ENCODE measurements around the gene LCORL.
"Not testable (repeated sequence)": the region's sequence is repeated elsewhere in the genome, so short reads cannot be mapped to it uniquely, and the experiment has no call there.

Gene LCORL

DNA sequence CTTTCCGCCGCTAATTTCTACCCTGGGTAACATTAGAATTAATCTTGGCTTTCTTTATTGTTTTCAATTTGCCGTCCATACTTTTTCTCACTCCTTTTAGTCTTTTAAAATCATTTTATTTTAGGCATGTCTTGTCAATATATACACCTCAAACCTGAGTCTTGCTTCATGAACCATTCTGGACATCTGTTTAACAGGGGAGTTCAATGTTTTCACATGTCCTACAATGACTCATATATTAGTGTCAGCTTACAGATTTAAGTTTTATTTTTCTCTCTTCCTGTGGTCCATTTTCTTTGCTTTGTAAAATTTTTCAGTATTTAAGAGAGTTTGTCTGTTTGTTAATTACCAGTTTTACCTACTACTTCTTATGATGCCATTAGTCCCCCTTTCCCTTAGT is 89.5 kb downstream of the LCORL start:
- no peak for DNase-seq (ENCODE audit: low spot score)

DNA sequence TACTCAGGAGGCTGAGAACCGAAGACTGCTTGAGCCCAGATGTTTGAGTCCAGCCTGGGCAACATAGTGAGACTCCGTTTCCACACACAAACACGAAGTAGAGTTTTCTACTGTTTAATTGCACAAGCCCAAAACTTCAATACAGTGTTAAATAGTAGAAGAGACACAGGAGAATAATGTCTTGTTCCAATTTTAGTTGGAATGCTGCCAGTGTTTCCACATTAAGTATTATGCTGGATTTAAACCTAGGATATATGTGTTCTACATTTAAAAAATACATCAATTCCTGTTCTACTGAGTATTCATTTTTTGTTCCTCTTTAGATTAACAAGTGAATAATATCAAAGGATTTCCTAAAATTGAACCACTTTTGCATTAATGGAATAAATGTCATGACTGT is 91.3 kb downstream of the LCORL start:
- no peak for DNase-seq (ENCODE audit: low spot score)

DNA sequence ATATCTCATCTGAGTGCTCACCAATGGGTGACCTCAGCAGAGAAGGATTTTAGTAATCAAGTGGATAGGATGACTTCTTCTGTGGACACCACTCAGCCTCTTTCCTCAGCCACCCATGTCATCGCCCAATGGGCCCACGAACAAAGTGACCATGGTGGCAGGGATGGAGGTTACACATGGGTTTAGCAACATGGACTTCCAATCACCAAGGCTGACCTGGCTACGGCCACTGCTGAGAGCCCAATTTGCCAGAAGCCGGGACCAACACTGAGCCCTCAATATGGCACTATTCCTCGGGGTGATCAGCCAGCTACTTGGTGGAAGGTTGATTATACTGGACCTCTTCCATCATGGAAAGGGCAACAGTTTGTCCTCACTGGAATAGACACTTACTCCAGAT is 97.4 kb downstream of the LCORL start:
- DNase-seq (ENCODE audit: low spot score) = no peak

DNA sequence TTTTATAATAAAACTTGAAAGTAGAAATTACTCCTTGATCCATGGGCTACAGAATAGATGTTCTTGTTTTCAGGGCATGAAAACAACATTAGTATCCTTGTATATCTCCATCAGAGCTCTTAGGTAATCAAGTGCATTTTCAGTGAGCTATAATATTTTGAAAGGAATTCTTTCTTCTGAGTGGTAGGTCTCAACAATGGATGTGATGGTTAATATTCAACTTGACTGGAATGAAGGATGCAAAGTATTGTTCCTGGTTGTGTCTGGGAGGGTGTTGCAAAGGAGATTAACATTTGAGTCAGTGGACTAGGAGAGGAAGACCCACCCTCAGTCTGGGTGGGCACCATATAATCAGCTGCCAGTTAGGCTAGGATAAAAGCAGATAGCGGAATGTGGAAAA is 100.1 kb downstream of the LCORL start:
- DNase-seq (ENCODE audit: low spot score) = no peak

DNA sequence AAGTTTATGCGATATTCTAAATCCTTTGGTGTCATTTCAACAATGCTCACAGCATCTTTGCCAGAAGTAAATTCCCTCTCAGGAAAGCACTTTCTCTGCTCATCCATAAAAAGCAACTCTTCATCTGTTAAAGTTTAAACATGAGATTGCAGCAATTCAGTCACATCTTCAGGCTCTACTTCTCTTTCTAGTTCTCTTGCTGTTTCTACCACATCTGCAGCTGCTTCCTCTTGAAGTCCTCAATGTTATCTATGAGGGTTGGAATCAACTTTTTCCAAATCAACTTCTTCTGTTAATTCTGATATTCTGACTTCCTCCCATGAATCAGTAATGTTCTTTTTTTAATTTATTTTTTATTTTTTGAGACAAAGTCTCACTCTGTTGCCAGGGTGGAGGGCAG is 100.9 kb downstream of the LCORL start:
- no peak for DNase-seq (ENCODE audit: low spot score)

DNA sequence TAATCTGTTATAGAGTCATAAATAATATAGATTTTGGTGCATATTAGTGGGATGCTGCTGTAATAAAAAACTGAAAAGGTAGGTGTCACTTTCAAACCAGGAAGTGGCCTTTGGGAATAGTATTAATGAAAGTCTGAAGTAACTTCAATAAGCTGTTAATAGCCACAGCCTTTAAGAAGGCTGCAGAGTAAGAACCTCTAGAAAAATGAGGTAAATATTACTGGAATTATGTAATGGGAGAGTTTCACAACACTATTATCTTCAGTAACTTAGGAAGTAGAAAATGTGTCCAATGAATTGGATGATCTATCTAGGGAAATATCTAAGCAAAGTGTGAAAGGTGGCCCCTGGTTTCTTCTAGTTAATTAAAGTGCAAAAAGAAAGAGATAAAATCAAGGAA is 106.1 kb downstream of the LCORL start:
- no peak for DNase-seq (ENCODE audit: low spot score)

DNA sequence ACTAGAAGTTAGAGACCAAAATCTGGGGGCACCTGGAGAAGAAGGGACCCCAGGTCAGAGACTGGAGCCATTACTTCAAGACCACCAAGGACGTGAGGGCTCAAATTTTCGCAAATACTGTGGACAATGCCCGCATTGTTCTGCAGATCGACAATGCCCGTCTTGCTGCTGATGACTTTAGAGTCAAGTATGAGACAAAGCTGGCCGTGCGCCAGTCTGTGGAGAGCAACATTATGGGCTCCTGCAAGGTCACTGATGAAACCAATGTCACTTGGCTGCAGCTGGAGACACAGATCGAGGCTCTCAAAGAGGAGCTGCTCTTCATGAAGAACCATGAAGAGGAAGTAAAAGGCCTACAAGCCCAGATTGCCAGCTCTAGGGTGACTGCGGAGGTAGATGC is 109.5 kb downstream of the LCORL start:
- no peak for DNase-seq (ENCODE audit: low spot score)

DNA sequence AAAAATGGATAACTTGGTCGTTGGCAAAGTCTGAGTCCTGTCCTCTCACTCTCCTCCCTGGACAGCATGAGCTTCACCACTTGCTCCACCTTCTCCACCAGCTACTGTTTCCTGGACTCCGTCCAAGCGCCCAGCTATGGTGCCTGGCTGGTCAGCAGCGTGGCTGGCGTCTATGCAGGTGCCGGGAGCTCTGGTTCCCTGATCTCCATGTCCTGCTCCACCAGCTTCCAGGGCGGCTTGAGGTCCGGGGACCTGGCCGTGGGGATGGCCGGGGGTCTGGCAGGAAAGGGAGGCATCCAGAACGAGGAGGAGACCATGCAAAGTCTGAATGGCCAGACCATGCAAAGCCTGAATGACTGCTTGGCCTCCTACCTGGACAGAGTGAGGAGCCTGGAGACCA is 109.9 kb downstream of the LCORL start:
- no peak for DNase-seq (ENCODE audit: low spot score)

DNA sequence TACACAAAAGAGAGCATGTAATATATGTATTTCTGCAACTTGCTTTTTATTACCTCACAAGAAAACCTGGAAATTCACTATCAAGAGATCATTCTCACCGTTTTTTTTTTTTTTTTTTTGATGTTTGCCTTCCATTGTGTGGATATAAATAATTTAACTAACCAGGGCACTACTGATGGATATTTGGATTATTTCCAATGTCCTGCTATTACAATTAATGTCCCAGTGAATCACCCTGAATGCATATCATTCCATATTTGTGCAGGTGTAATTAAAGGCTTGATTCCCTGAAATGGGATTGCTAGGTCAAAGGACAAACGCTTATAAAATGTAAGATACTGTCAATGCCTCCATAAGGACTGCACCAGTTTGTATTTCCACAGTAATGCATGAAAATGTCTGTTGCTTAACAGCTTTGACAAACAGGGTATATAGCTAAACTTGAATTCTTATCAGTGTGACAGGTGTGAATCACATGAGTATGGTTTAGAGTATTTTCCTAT is 123.0 kb downstream of the LCORL start:
- no peak for DNase-seq (ENCODE audit: low spot score)

DNA sequence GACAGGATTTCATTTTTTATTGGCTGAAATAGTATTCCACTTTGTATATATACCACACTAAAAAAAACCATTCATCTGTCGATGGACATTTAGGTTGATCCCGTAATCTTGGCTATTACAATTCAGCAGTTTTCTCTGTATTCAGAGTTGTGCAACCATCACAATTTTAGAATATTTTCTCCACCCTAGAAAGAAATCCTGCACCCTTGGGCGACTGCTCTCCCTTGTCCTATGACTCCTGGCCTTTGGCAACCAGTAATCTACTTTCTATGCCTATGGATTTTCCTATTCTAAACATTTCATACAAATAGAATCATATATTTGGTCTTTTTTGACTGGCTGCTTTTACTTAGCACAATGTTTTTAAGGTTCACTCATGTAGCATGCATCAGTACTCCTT is 126.1 kb downstream of the LCORL start:
- no peak for DNase-seq (ENCODE audit: low spot score)

DNA sequence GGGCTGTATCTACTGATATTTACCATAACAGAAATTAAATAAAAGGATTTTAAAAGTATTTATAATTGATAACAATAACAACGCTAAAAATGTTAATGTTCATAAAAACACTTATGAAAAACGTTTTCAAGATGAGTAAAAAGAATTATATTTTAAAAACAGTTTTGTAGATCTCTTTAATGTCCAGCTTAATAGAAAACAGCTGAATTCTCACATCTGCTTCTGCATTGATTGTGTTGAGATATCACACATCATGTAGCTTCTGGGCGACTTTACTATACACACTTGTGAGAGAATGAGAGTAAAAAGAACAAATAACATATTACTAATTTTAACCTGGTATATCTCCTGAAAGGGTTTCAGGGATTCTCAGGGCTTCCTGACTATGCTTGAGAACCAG is 127.1 kb downstream of the LCORL start:
- no peak for DNase-seq (ENCODE audit: low spot score)

DNA sequence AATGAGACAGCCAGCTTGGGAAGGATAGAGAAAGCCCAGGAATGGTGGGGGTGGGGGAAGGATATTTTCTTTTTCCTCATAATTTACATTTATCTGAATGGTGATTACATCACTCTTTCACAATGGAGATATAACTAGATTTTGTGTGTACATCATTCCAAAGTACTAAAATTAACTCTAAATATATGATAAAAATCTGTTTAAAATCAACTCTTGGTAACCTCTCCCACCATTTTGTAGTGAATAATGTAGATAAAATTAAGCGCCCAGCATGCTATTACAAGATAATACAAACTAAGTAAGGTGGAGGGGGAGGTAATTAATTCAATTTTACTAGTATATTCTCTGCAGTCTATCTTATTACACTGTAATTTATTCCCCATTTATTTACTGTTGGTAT is 131.9 kb downstream of the LCORL start:
- DNase-seq (ENCODE audit: low spot score) = no peak

DNA sequence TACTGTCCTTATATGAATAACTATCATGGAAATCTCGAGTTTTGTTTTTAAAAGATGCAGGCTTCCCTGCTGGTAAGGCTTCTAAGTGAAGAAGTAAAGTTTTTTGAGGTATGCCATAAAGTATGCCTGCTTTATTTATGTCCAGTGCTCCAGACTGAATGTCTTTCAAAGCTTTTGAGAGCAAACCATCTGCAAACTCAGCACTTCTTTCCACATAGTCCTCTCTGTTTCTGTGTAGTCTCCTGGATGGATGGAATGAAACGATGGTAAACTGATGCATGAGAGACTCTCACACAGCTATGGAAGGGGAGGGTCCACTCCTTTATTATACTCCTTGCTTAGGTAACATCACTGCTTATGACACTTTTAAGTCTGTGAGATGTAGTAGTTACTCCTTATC is 137.0 kb downstream of the LCORL start:
- no peak for DNase-seq (ENCODE audit: low spot score)

DNA sequence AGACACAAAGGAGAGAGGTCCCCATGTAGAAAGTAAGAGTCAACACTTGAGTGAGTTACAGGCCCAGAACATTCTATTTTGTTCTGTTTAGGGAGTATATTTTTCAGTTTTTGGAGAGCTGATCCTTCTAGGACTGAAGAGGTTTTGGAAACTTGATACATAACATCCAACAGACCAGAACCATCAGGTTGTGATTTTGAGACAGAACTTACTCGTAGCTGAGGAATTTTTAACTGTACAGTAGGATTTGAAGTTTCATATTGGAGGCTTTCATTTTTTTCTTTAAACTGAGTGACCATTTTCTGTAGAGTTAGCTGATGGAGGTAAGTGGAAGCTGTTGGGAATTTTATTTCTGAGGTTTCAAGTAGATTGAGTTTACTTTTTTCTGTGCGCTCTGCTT is 137.5 kb downstream of the LCORL start:
- no peak for DNase-seq (ENCODE audit: low spot score)

DNA sequence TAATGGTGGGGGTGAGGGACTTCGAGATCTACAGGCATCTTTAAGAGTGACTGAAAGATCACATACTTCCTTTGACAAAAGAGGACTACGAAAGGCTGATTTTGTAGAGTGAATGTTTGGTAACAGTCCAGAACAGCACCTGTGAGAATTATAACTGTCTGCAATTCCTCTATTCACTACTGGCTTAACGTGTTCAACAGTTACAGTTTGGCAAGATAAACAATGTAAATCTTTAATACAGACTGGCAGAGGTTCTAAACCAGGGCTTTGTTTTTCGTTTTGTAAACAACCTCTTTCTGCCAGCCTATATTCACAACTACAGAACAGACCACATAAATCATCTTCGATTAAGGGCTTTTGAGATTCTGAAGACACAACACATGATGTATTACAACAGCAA is 143.9 kb downstream of the LCORL start:
- DNase-seq (ENCODE audit: low spot score) = no peak

DNA sequence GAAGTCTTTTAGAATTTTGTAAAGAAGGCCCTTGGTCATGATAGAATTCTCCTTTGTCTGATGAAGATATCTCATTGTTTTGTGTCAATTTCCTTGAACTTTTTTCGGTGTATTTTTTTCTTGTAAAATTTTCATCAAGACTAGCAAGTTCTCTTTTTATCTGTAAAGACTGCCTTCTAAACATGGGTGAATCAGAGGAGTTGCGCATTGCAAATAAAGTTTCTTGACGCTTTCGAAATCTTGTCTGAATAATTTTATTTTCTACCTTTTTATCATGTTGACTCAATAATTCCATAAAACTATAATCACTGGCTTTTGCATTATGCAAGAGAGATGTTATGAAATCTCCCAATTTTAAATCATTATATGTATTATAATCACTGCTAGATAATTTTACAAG is 144.6 kb downstream of the LCORL start:
- no peak for DNase-seq (ENCODE audit: low spot score)

DNA sequence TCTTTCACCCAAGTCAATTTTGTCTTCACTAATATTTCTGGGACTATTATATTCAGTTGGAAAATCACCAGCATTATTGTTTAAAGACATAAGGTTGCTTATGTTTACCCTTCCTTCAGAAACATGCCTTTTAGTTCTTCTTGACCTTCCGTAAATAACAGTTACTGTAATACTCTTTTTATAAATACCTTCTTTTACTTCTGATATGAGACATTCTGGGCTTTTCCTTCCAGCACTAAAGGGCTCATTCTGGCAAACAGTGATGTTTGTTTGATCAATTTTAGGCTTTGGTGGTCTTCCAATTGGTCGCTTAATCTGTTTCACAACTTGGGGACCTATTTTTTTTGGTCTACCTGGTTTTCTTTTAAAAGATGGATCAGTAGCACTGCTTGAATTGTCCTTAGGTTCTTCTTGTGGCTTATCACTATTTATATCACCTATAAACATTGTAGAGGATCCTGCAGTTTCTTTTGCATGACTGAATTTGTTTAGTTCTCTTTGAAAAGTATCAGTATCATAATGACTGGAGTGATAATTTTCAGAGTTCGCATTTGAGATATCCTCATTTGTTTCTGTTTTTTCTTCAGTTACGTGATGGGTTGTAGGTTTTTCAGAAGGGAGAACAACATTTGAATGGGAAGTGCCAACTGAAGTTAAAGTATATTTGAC is 146.0 kb downstream of the LCORL start:
- DNase-seq (ENCODE audit: low spot score) = no peak

DNA sequence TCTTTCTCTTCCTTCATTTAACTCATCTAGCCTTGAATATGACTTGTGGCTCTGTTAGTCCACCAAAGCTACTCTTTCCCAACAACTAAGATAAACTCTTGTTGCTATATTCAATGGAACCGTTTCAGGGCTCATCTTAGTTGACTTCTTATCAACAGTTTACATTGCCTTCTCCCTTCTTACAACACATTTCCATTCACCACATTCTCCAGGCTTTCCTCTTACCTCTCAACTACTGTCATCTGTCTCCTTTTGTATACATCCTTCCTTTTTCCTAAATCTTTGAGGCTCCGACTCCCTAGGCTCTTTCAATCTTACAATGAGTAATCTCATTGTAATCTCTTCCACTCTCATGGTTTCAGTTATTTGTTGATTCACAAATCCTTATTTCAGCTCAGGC is 152.2 kb downstream of the LCORL start:
- DNase-seq (ENCODE audit: low spot score) = no peak

DNA sequence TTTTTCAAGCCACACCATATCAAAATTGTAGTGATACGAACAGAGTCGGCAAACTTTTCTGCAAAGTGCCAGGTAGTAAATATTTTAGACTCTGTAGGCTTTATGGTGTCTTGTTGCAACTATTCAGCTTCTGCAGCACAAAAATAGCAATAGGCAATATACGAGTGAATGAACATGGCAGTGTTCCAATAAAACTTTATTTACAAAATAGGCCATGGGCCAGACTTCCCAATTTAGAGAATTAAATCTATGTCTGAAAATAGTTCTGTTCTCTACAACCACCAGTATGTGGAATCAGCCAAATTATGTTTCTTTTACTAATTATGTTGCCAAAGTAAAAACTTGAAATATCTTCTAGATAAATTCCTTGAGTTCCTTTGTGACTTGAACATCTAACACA is 154.3 kb downstream of the LCORL start:
- DNase-seq (ENCODE audit: low spot score) = no peak

DNA sequence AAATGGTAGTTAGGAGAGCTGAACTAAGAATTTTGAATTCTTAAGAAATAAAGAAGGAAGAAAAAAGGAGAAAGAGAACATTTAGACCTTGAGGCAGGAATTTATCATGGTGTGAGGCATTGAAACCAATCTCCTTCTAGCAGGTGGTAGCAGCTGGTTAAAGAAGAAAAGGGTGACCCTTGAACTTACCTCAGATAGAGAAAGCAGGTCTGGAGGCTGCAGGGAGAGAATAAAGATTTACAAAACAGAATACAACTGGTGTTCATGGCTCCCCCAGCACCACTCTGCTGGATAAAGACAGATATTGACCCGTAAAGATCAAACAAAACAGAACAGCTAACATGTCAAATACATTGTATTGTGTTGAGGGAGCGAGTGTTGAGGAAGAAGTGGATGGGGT is 154.7 kb downstream of the LCORL start:
- DNase-seq (ENCODE audit: low spot score) = no peak

DNA sequence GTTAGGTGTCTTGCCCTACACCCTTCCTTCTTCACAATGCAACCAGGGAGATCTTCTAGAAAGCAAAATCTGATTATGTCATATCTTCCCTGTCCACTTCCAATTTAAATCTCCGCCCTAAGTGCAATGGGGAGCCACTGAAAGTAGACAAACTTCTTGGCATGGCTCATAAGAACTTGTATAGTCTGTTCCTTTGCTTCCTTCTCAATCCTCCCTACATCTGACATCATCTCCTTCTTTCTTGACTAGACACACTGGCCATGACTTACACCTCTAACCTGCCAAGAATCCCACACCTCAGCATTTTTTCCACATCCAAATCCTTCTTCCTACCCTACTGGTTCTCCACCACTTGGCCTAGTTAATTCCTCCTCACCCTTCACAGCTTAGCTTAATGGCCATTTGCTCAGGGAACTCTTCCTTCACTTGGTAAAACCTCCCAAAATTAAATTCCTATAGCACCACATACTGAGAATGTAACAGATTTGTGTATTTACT is 155.6 kb downstream of the LCORL start:
- DNase-seq (ENCODE audit: low spot score) = no peak

DNA sequence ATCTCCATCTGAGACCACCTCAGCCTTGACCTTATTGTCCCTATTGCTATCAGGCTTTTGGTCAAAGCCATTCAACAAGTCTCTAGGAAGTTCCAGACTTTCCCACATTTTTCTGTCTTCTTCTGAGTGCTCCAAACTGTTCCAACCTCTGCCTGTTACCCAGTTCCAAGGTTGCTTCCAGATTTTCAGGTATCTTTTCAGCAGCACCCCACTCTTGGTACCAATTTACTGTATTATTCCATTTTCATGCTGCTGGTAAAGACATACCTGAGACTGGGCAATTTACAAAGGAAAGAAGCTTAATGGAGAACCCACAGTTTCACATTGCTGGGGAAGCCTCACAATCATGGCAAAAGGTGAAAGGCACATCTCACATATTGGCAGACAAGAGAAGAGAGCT is 159.6 kb downstream of the LCORL start:
- DNase-seq (ENCODE audit: low spot score) = not testable (repeated sequence)

DNA sequence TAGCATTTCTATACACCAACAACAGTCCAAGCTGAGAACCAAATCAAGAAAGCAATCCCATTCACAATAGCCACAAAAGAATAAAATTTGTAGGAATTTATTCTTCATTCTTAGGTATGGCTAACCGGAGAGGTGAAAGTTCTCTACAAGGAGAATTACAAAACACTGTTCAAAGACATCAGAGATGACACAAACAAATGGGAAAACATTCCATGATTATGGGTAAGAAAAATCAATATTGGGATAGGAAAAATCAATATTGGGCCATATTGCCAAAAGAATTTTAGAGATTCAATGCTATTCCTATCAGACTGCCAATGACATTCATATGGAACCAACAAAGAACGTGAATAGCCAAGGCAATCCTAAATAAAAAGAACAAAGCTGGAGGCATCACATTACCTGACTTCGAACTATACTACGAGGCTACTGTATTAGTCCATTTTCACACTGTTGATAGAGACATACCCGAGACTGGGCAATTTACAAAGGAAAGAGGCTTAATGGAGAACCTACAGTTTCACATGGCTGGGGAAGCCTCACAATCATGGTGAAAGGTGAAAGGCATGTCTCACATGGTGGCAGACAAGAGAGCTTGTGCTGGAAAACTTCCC is 161.7 kb downstream of the LCORL start:
- no peak for DNase-seq (ENCODE audit: low spot score)

DNA sequence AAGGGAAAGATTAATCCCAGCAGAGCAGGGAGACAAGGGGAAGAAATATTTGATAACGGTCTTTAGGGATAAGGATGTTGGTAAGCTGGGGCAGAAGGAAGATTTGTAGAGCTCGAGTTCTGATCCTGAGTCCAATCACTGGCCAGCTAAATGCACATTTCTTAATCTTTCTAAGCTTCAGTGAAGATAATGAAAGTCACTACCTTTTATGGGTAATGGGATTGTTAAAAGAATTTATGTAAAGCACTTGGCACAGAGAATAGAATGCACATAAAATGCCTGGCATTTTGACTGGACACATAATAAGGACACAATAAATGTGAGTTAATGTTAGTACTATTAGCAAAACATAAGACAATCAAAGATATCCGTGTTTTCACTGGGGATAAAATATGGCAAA is 167.5 kb downstream of the LCORL start:
- DNase-seq (ENCODE audit: low spot score) = no peak
